ELR (cell line): ENCODE measurements around the gene LRRC45.

Experiments used
- DNase-seq: peaks from one replicate; pipeline ENCODE4 v3.0.0-alpha.2; 2015; ENCODE audit warnings: low read depth

Gene LRRC45

GRCh38 chr17:82019690-82020571 is 3.2 kb upstream of the LRRC45 start:
- peak; percentile 70 for DNase-seq

- DNase-seq = no peak
These were observed 2.5 kb upstream of the LRRC45 start for GRCh38 chr17:82020572-82021106.

- DNase-seq = peak; percentile 87
These were observed 1.8 kb upstream of the LRRC45 start for GRCh38 chr17:82021107-82021899.

- DNase-seq = peak; percentile 43
These were observed 1.2 kb upstream of the LRRC45 start for GRCh38 chr17:82021900-82022309.

GRCh38 chr17:82022310-82022980 is 660 bp upstream of the LRRC45 start, which contains the start of gene CENPX:
Gene CENPX (minus strand): TSS chr17:82022878. CDS start chr17:82022861, 17 bp downstream.
- peak; percentile 43 for DNase-seq

- peak; percentile 45 for DNase-seq
These were observed 539 bp downstream of the LRRC45 start for GRCh38 chr17:82023447-82024241.

- DNase-seq = no peak
These were observed 1.8 kb downstream of the LRRC45 start for GRCh38 chr17:82024859-82025258.

- DNase-seq = no peak
These were observed 2.4 kb downstream of the LRRC45 start for GRCh38 chr17:82025401-82026107.

- DNase-seq = no peak
These were observed 5.1 kb downstream of the LRRC45 start for GRCh38 chr17:82028246-82028645.

- DNase-seq = no peak
These were observed 5.9 kb downstream of the LRRC45 start for GRCh38 chr17:82028966-82029365.

GRCh38 chr17:82029391-82029790 is 6.3 kb downstream of the LRRC45 start:
- no peak for DNase-seq

GRCh38 chr17:82029990-82030469 is 6.9 kb downstream of the LRRC45 start:
- no peak for DNase-seq

GRCh38 chr17:82030470-82031302 is 7.6 kb downstream of the LRRC45 start:
- DNase-seq = peak; percentile 92

GRCh38 chr17:82031303-82031884 is 8.3 kb downstream of the LRRC45 start, which contains the start of gene RAC3:
Gene RAC3 (plus strand): TSS chr17:82031678. CDS start chr17:82031762, 84 bp downstream.
- DNase-seq = peak; percentile 66

- DNase-seq = no peak
These were observed 9.0 kb downstream of the LRRC45 start for GRCh38 chr17:82031885-82032627.

GRCh38 chr17:82033359-82034085 is 10.4 kb downstream of the LRRC45 start:
- DNase-seq = no peak

GRCh38 chr17:82034371-82035011 is 11.4 kb downstream of the LRRC45 start:
- DNase-seq = no peak
